SJCRH30 (cell line): ENCODE measurements around the gene LARP4B. TPM values are rescaled to one million over a fixed set of nuclear protein-coding genes. Genes with fewer than 3 reads are reported as not detected.

Experiments used
- DNase-seq, 2 experiments: peaks; one replicate each; pipeline ENCODE4 v3.0.0-alpha.2; 2015 to 2020
- H3K27ac ChIP-seq: fragments of 250-450 bp; sonication (Bioruptor Pico); 2 replicates; pipeline ENCODE4 v1.5.1; 2020; ENCODE audit warnings: mild to moderate bottlenecking, moderate library complexity
- H3K27me3 ChIP-seq: fragments of 250-450 bp; sonication (Bioruptor Pico); 2 replicates; pipeline ENCODE4 v1.5.1; 2020; ENCODE audit warnings: mild to moderate bottlenecking, moderate library complexity
- H3K36me3 ChIP-seq: fragments of 250-450 bp; sonication (Bioruptor Pico); 2 replicates; pipeline ENCODE4 v1.5.1; 2020; ENCODE audit warnings: mild to moderate bottlenecking, moderate library complexity
- H3K4me1 ChIP-seq: fragments of 250-450 bp; sonication (Bioruptor Pico); 2 replicates; pipeline ENCODE4 v1.5.1; 2020; ENCODE audit warnings: mild to moderate bottlenecking, moderate library complexity
- H3K4me3 ChIP-seq: fragments of 250-450 bp; sonication (Bioruptor Pico); 2 replicates; pipeline ENCODE4 v1.5.1; 2020; ENCODE audit warnings: mild to moderate bottlenecking, moderate library complexity
- H3K9me3 ChIP-seq: fragments of 250-450 bp; sonication (Bioruptor Pico); replicated peaks from 2 replicates; pipeline ENCODE4 v1.5.1; 2020; ENCODE audit warnings: mild to moderate bottlenecking, moderate library complexity
- total RNA-seq: library from RNA; depleted of rRNA; stranded (reverse); fragments of >200 nt; shearing (Covaris generic); gene quantifications from 2 replicates; pipeline ENCODE4 v1.2.3, GENCODE V29; 2014

The LARP4B gene
- total RNA-seq, 1 experiment from 2014 or later, result 29.1 TPM

GRCh38 chr10:878333-878759 lies 53.2 kb downstream of the LARP4B start:
- H3K27ac ChIP-seq, result no peak overlapping the region
- H3K36me3 ChIP-seq, result peaks cover 21% of the 10 kb centered on the region
- no peaks in the 10 kb centered on the region for H3K9me3 ChIP-seq
- DNase-seq, result no peak
- no peaks in the 10 kb centered on the region for H3K27me3 ChIP-seq
- no peak overlapping the region for H3K4me3 ChIP-seq
- no peaks in the 10 kb centered on the region for H3K4me1 ChIP-seq

GRCh38 chr10:876438-876837 lies 55.1 kb downstream of the LARP4B start:
- H3K4me1 ChIP-seq, result no peaks in the 10 kb centered on the region
- peaks cover 10% of the 10 kb centered on the region for H3K36me3 ChIP-seq
- no peak for DNase-seq
- no peaks in the 10 kb centered on the region for H3K27me3 ChIP-seq
- no peak overlapping the region for H3K4me3 ChIP-seq
- no peak overlapping the region for H3K27ac ChIP-seq
- H3K9me3 ChIP-seq, result no peaks in the 10 kb centered on the region

- DNase-seq, result peak in 1 of 2 experiments; percentile 3
- Histone ChIP-seq H3K36me3 (peaks cover 9% of the 10 kb centered on the region), H3K27me3 (no peaks in the 10 kb centered on the region), H3K9me3 (no peaks in the 10 kb centered on the region), H3K27ac (no peak overlapping the region), H3K4me3 (no peak overlapping the region), H3K4me1 (no peaks in the 10 kb centered on the region)
These were observed 58.5 kb downstream of the LARP4B start for GRCh38 chr10:873020-873419.

GRCh38 chr10:871951-872403 lies 59.5 kb downstream of the LARP4B start:
- DNase-seq, result no peak
- no peak overlapping the region for H3K27ac ChIP-seq

GRCh38 chr10:870564-871166 lies 60.8 kb downstream of the LARP4B start:
- DNase-seq, result no peak
- Histone ChIP-seq H3K4me1 (no peaks in the 10 kb centered on the region), H3K9me3 (no peaks in the 10 kb centered on the region), H3K27me3 (no peaks in the 10 kb centered on the region), H3K36me3 (peaks cover 6% of the 10 kb centered on the region; the same call in 1 of the 2 replicates), H3K4me3 (no peak overlapping the region), H3K27ac (no peak overlapping the region)

More at GRCh38 chr10:871951-872403, 59.5 kb downstream of the LARP4B start:
- no peaks in the 10 kb centered on the region for H3K9me3 ChIP-seq
- no peaks in the 10 kb centered on the region for H3K27me3 ChIP-seq
- H3K36me3 ChIP-seq, result peaks cover 6% of the 10 kb centered on the region; the same call in 1 of the 2 replicates
- H3K4me1 ChIP-seq, result no peaks in the 10 kb centered on the region
- H3K4me3 ChIP-seq, result no peak overlapping the region

GRCh38 chr10:869171-869570 lies 62.3 kb downstream of the LARP4B start:
- no peak for DNase-seq
- no peak overlapping the region for H3K27ac ChIP-seq
- no peaks in the 10 kb centered on the region for H3K27me3 ChIP-seq
- H3K4me3 ChIP-seq, result no peak overlapping the region
- H3K36me3 ChIP-seq, result peaks cover 6% of the 10 kb centered on the region; the same call in 1 of the 2 replicates
- no peaks in the 10 kb centered on the region for H3K9me3 ChIP-seq
- no peaks in the 10 kb centered on the region for H3K4me1 ChIP-seq

- Histone ChIP-seq H3K9me3 (no peaks in the 10 kb centered on the region), H3K27me3 (no peaks in the 10 kb centered on the region), H3K4me3 (no peak overlapping the region), H3K27ac (no peak overlapping the region), H3K36me3 (peaks cover 3% of the 10 kb centered on the region; the same call in 1 of the 2 replicates), H3K4me1 (no peaks in the 10 kb centered on the region)
- no peak for DNase-seq
These were observed 63.7 kb downstream of the LARP4B start for GRCh38 chr10:867807-868206.

GRCh38 chr10:866577-866941 lies 64.9 kb downstream of the LARP4B start:
- H3K27ac ChIP-seq, result no peak overlapping the region
- peaks cover 8% of the 10 kb centered on the region for H3K36me3 ChIP-seq
- H3K4me1 ChIP-seq, result no peaks in the 10 kb centered on the region

GRCh38 chr10:865924-866576 lies 65.5 kb downstream of the LARP4B start:
- no peak for DNase-seq
- H3K9me3 ChIP-seq, result no peaks in the 10 kb centered on the region
- no peaks in the 10 kb centered on the region for H3K27me3 ChIP-seq
- H3K27ac ChIP-seq, result no peak overlapping the region
- peaks cover 12% of the 10 kb centered on the region for H3K36me3 ChIP-seq
- H3K4me3 ChIP-seq, result no peak overlapping the region
- no peaks in the 10 kb centered on the region for H3K4me1 ChIP-seq

More at GRCh38 chr10:866577-866941, 64.9 kb downstream of the LARP4B start:
- Histone ChIP-seq H3K27me3 (no peaks in the 10 kb centered on the region), H3K4me3 (no peak overlapping the region), H3K9me3 (no peaks in the 10 kb centered on the region)
- no peak for DNase-seq

GRCh38 chr10:865257-865656 lies 66.2 kb downstream of the LARP4B start:
- DNase-seq, result no peak
- no peaks in the 10 kb centered on the region for H3K9me3 ChIP-seq
- H3K27me3 ChIP-seq, result no peaks in the 10 kb centered on the region
- no peak overlapping the region for H3K27ac ChIP-seq
- peaks cover 12% of the 10 kb centered on the region for H3K36me3 ChIP-seq
- H3K4me1 ChIP-seq, result no peaks in the 10 kb centered on the region
- no peak overlapping the region for H3K4me3 ChIP-seq

- peaks cover 14% of the 10 kb centered on the region for H3K36me3 ChIP-seq
These were observed 71.0 kb downstream of the LARP4B start for GRCh38 chr10:860519-860918.

GRCh38 chr10:856416-857157 lies 74.9 kb downstream of the LARP4B start:
- no peak for DNase-seq
- no peaks in the 10 kb centered on the region for H3K9me3 ChIP-seq
- peaks cover 10% of the 10 kb centered on the region for H3K36me3 ChIP-seq
- H3K4me1 ChIP-seq, result no peaks in the 10 kb centered on the region
- H3K27ac ChIP-seq, result no peak overlapping the region
- H3K4me3 ChIP-seq, result no peak overlapping the region
- H3K27me3 ChIP-seq, result no peaks in the 10 kb centered on the region

More at GRCh38 chr10:860519-860918, 71.0 kb downstream of the LARP4B start:
- Histone ChIP-seq H3K4me3 (no peak overlapping the region), H3K27me3 (no peaks in the 10 kb centered on the region), H3K9me3 (no peaks in the 10 kb centered on the region), H3K27ac (no peak overlapping the region), H3K4me1 (no peaks in the 10 kb centered on the region)
- no peak for DNase-seq

- Histone ChIP-seq H3K4me1 (no peaks in the 10 kb centered on the region), H3K27me3 (no peaks in the 10 kb centered on the region), H3K27ac (no peak overlapping the region), H3K4me3 (no peak overlapping the region), H3K9me3 (no peaks in the 10 kb centered on the region), H3K36me3 (peaks cover 8% of the 10 kb centered on the region)
- no peak for DNase-seq
These were observed 75.8 kb downstream of the LARP4B start for GRCh38 chr10:855671-856070.

GRCh38 chr10:855079-855478 lies 76.4 kb downstream of the LARP4B start:
- Histone ChIP-seq H3K4me3 (no peak overlapping the region), H3K4me1 (no peaks in the 10 kb centered on the region), H3K9me3 (no peaks in the 10 kb centered on the region), H3K27ac (no peak overlapping the region), H3K36me3 (peaks cover 12% of the 10 kb centered on the region), H3K27me3 (no peaks in the 10 kb centered on the region)
- no peak for DNase-seq

- no peak overlapping the region for H3K4me3 ChIP-seq
These were observed 78.5 kb downstream of the LARP4B start for GRCh38 chr10:853017-853416.

More at GRCh38 chr10:853017-853416, 78.5 kb downstream of the LARP4B start:
- H3K4me1 ChIP-seq, result no peaks in the 10 kb centered on the region
- no peak overlapping the region for H3K27ac ChIP-seq
- H3K36me3 ChIP-seq, result peaks cover 14% of the 10 kb centered on the region
- no peaks in the 10 kb centered on the region for H3K9me3 ChIP-seq
- H3K27me3 ChIP-seq, result no peaks in the 10 kb centered on the region
- no peak for DNase-seq
